ENCODE results near the gene GRK5. TPM values are rescaled to one million over a fixed set of nuclear protein-coding genes. Genes with fewer than 3 reads are reported as not detected.

The GRK5 gene
- total RNA-seq, 4 donors from 2014 or later, result 43.5 to 61.7 (median 48.9) TPM

- H3K4me3 ChIP-seq, result no peak overlapping the region
- WGBS, 2 donors, result 84 to 91% methylated on average over 4 of the region's 4 CpGs
- H3K27ac ChIP-seq, result no peak overlapping the region
- no peaks in the 10 kb centered on the region for H3K36me3 ChIP-seq
- H3K9me3 ChIP-seq, result peaks cover 0 to 4% (median 0%) of the 10 kb centered on the region in 4 donors
- peaks cover 0 to 17% (median 0%) of the 10 kb centered on the region in 4 donors for H3K4me1 ChIP-seq
- DNase-seq (ENCODE audit: low spot score in 2 of 2), result no peak
- no peak for TF ChIP-seq CTCF (IDR thresholded peaks at IDR 0.05)
- H3K27me3 ChIP-seq, result no peaks in the 10 kb centered on the region
Observed at GRCh38 chr10:119465085-119465484, 257.7 kb downstream of the GRK5 start.

- DNase-seq (ENCODE audit: low spot score in 2 of 2), result no peak
Observed at GRCh38 chr10:119466076-119466475, 258.7 kb downstream of the GRK5 start.

GRCh38 chr10:119466655-119467054, 259.3 kb downstream of the GRK5 start:
- TF ChIP-seq EP300 (IDR thresholded peaks at IDR 0.05), result no peak
- no peak for TF ChIP-seq POLR2A (IDR thresholded peaks at IDR 0.05)
- TF ChIP-seq CTCF (IDR thresholded peaks at IDR 0.05), result no peak
- H3K36me3 ChIP-seq, result no peaks in the 10 kb centered on the region
- H3K4me1 ChIP-seq, result peaks cover 0 to 17% (median 0%) of the 10 kb centered on the region in 4 donors

More at GRCh38 chr10:119466076-119466475, 258.7 kb downstream of the GRK5 start:
- no peak overlapping the region for H3K4me3 ChIP-seq
- H3K27me3 ChIP-seq, result no peaks in the 10 kb centered on the region
- peaks cover 0 to 4% (median 0%) of the 10 kb centered on the region in 4 donors for H3K9me3 ChIP-seq
- WGBS, 2 donors, result 56 to 59% methylated on average over 10 of the region's 10 CpGs
- no peak overlapping the region for H3K27ac ChIP-seq
- peaks cover 0 to 17% (median 0%) of the 10 kb centered on the region in 4 donors for H3K4me1 ChIP-seq
- no peaks in the 10 kb centered on the region for H3K36me3 ChIP-seq
- TF ChIP-seq POLR2A (IDR thresholded peaks at IDR 0.05), result no peak
- TF ChIP-seq EP300 (IDR thresholded peaks at IDR 0.05), result no peak
- no peak for TF ChIP-seq CTCF (IDR thresholded peaks at IDR 0.05)

GRCh38 chr10:119468542-119469324, 261.4 kb downstream of the GRK5 start:
- Histone ChIP-seq H3K4me1 (peaks cover 0 to 17% (median 0%) of the 10 kb centered on the region in 4 donors), H3K27ac (no peak overlapping the region), H3K4me3 (no peak overlapping the region), H3K36me3 (no peaks in the 10 kb centered on the region), H3K9me3 (peaks cover 0 to 4% (median 0%) of the 10 kb centered on the region in 4 donors), H3K27me3 (no peaks in the 10 kb centered on the region)
- 72 to 73% methylated on average over 13 of the region's 13 CpGs for WGBS, 2 donors
- DNase-seq (ENCODE audit: low spot score in 2 of 2), result no peak
- TF ChIP-seq POLR2A (IDR thresholded peaks at IDR 0.05), result no peak
- no peak for TF ChIP-seq EP300 (IDR thresholded peaks at IDR 0.05)
- no peak for TF ChIP-seq CTCF (IDR thresholded peaks at IDR 0.05)

More at GRCh38 chr10:119466655-119467054, 259.3 kb downstream of the GRK5 start:
- H3K27ac ChIP-seq, result no peak overlapping the region
- 61 to 65% methylated on average over 7 of the region's 7 CpGs for WGBS, 2 donors
- peaks cover 0 to 4% (median 0%) of the 10 kb centered on the region in 4 donors for H3K9me3 ChIP-seq
- no peak for DNase-seq (ENCODE audit: low spot score in 2 of 2)
- H3K4me3 ChIP-seq, result no peak overlapping the region
- H3K27me3 ChIP-seq, result no peaks in the 10 kb centered on the region

GRCh38 chr10:119469325-119469707, 261.9 kb downstream of the GRK5 start:
- WGBS, 2 donors, result 94% methylated on average over 2 to 8 of the region's 8 CpGs
- Histone ChIP-seq H3K4me3 (no peak overlapping the region), H3K27me3 (no peaks in the 10 kb centered on the region), H3K4me1 (peaks cover 0 to 17% (median 0%) of the 10 kb centered on the region in 4 donors), H3K9me3 (peaks cover 0 to 4% (median 0%) of the 10 kb centered on the region in 4 donors), H3K27ac (no peak overlapping the region), H3K36me3 (no peaks in the 10 kb centered on the region)
- DNase-seq (ENCODE audit: low spot score in 2 of 2), result no peak
- TF ChIP-seq CTCF (IDR thresholded peaks at IDR 0.05), result no peak
- TF ChIP-seq EP300 (IDR thresholded peaks at IDR 0.05), result no peak
- TF ChIP-seq POLR2A (IDR thresholded peaks at IDR 0.05), result no peak

All from tibial nerve (tissue), 4 donors.